ENCODE data around the gene HCN1.

The HCN1 gene

DNA sequence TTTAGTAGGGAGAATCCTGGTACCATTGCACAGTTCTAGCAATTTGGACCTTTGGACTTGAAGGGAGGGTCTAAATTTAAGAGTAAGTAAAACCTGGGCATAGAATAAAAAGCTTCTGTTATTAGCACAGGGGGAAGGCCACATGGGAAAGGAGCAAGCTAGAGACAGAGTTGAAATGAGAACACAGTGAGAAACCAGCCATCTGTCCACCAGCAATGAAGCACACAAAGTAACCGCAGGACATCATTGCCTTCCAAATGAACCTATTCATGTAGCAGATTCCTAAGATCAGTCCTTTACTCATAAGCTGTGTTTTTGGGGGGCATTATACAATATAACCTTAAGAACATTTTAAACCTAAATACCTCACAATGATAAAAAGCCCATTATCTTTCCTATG, 407.4 kb downstream of the HCN1 start:
- DNase-seq (ENCODE audit: low read depth, low spot score), result no peak

DNA sequence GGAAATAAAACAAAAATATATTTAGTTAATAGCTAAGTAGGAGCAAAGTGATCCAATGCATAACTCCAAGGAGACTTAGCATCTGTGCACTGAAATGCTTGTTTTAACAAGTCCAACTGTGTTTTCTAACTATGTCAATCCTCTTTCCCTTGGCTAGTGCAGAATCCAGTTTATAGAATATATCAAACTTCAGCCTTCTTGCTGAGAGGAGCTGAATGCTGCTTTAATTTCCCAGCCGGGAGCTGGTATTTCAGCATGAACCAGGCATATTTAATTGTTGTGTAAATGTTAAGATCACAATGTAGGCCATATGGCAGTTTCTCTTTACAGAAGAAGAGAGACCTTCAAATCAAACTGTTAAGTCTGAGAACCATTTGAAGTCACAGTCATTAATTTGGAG, 411.7 kb downstream of the HCN1 start:
- no peak for DNase-seq (ENCODE audit: low read depth, low spot score)

DNA sequence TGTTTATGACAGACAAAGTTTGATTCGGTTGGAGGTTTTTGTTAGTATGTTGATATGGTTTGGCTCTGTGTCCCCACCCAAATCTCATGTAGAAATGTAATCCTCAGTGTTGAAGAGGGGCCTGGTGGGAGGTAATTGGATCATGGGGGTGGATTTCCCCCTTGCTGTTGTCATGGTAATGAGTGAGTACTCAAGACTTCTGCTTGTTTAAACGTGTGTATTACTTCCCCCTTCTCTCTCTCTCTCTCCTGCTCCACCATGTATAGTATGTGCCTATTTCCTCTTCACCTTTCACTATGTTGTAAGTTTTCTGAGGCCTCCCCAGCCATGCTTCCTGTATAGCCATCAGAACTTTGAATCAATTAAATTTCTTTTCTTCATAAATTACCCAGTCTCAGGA, 415.1 kb downstream of the HCN1 start:
- DNase-seq (ENCODE audit: low read depth, low spot score), result no peak

DNA sequence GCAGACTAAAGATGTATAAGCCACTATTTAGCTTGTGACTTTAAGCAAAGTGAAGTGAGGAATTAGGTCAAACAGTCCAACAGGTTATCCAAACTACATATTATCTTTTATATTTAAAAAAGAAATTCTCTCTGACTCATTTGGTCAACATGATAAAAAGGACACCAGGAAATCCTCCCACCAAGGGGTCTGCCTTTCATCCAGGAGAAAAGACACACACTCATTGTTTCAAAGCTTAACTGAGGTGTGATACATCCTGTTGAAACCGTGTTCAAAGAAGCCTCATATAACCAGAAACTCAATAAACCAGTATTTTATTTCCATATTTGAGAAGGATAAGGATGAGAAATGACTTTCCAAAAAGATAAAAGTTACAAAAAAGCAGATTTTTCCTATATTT, 417.1 kb downstream of the HCN1 start:
- no peak for DNase-seq (ENCODE audit: low read depth, low spot score)

DNA sequence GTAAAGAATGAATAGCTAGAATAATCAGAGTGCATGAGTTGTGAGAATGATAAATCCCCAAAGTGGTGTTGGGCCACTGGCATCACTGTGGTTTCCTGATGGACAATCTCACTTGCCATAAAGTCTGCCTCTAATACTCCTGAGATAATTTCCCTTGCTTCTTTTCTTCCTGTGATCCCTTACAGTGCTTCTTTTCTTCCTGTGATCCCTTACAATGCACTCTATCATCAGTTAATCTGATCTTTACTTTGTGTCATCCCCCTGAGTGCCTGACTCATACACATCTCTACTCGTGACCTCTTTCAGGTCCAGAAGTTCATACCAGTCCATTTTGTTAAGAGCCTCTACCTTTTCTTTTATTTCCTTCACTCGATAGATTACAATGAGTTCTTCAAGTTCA, 418.3 kb downstream of the HCN1 start:
- no peak for DNase-seq (ENCODE audit: low read depth, low spot score)

DNA sequence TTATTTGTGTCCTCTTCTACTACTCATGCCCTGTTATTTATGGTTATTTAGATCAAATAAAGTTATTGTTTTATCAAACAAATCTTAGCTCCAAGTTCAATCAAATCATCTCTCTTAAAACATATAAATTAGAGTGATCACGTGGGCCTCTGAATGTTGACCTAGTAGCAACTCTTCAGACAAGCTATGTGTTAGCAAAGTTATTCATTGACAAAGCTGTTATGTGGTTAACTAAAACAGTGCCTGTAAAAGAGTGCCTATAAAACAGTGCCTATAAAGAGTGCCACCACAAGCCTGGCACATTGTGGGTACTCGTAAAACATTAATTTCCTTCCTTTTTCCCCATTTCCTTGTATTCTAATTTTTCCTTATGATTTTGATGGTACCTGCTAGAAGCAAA, 421.9 kb downstream of the HCN1 start:
- no peak for DNase-seq (ENCODE audit: low read depth, low spot score)

DNA sequence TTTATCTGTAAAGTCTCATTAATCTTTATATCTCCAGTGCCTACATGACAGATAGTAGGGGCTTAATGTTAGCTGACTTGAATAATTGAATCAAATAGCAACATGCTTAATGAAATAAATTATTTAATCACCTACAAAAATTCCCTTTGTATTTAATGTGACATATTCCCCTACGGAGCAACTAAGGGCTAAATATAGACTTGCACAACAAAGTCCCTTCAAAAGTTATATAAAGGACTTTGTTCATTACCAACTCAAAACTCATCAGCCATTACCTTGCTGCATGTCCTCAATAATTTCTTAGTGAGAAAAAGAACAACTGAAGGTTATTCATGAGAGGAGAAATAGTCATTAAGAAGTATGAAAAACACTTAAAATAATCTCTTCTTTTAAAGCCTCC, 424.6 kb downstream of the HCN1 start:
- DNase-seq (ENCODE audit: low read depth, low spot score), result no peak

DNA sequence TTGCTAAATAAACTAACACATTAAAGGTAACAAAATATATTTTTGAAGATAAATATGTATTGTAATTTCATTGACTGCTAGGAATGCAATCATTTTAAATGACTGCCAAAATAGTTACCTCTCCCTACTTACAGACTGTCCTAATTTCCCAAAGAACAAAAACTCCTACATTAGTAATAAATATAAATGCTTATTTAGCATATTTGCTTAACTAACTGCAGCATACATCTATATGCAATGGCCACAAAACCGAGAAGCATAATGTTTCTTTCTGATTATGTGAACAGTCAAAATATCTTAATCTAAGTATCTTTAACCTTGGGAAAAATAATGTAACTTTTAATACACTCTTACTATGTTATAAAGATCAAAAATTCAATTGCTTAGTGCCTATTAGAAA, 431.7 kb downstream of the HCN1 start:
- DNase-seq (ENCODE audit: low read depth, low spot score), result no peak

DNA sequence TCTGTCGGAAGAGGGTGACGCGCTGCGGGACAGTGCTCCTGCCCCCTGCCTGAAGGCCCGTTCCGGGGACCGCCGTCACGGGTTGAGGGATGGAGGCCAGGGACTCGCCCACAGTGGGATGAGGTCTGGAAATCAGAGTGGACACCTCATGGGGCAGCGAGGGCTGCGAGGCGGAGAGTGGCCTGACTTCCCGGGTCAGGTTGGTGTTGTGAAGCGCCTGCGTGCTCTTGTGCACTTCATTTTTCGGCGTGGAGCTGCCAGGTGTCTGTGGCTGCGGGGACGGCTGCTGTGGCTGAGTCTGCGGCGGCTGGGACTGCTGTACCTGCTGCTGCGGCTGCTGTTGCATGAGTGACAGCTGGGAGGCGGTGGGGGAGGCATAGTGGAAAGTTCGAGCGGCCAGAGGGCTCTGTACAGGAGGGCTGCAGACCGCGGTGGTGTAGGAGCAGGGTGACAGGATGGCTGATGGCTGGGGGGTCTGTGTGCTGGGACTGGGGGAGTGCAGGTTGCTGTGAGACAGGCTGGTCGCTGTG, 434.1 kb downstream of the HCN1 start:
- no peak for DNase-seq (ENCODE audit: low read depth, low spot score)

DNA sequence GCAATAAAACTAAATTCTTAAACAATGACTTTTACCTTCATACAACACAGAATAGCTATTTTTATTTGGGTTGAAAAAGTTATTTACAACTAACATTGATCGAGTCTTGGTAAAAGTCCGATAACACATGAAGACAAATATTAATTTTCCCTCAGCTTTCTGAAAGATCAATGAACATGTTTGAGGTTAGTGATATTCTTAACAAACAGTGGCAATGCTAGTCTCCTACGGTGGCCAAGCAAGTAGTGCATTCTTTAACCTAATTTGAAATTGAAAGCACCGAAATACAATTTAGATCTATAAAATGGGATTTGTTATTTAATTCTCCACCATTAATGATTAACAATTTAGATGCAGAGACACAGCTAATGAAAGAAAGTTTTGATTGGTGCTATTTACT, 435.1 kb downstream of the HCN1 start:
- DNase-seq (ENCODE audit: low read depth, low spot score), result no peak

DNA sequence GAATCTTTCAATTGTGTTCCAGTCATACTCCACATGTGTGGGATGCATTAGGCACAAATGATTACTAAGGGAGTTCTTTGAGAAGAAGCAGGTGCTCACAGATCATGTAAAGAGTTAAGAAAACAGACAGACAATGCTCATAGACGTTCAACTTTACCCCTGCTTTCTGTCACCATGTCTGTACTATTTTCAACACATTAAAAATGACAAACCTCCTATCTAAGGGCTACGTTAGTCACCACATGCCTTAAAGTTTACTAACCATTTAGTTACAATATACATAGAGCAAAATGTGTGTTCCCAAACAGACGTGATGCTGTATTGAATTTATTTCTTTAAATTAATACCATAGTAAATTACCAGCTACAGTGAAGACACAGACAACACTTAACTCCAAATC, 435.9 kb downstream of the HCN1 start:
- no peak for DNase-seq (ENCODE audit: low read depth, low spot score)

DNA sequence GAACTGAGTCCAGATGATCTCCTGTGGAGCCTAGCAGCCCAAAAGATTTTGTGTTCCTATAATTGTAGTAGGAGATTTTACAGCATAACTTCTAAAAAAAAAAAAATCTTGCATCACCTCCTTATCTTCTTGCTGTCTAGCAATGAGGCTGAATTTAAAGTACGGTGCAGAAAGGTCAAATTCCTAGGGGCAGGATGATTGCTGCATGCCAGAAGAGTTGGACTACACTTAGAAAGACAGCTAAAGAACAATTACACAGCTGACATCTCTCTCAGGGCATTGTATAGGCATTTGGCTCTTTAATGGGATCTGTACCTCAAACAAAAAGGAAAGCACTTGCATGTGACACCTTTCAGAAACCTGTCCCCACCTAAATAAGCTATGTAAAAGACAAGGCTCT, 443.2 kb downstream of the HCN1 start:
- no peak for DNase-seq (ENCODE audit: low read depth, low spot score)

DNA sequence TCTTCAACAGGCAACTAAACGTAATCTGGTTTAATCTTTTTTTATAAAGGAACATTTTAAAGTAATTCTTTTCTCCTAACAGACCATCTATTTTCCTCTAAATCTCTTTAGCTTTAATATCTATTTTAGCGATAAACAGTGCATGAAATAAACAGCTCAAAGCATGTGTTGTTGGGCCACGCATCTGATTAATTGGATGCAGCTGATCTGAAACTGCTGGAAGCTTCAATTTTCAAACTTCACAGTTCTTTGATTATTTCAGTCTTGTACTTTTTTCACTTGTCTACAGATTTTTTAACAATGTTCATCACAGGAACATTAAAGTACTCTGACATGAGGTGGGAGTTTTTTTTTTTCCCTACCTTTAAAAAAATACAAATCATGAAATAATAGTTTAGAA, 443.6 kb downstream of the HCN1 start:
- no peak for DNase-seq (ENCODE audit: low read depth, low spot score)

DNA sequence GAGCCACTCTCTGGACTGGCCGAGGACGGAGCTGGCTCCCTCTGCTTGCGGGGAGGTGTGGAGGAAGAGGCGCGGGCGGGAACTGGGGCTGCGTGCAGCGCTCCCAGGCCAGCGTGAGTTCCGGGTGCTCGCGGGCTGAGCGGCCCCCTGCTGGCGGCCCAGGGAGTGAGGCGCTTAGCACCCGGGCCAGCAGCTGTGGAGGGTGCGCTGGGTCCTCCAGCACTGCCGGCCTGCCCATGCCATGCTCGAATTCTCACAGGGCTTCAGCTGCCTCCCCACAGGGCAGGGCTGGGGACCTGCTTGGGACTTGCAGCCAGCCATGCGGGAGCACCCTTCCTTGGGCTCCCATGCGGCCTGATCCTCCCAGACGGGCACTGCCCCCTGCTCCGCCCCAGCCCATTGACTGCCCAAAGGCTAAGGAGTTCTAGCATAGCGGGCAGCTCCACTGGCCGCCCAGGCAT, 470.6 kb downstream of the HCN1 start:
- DNase-seq (ENCODE audit: low read depth, low spot score), result no peak

DNA sequence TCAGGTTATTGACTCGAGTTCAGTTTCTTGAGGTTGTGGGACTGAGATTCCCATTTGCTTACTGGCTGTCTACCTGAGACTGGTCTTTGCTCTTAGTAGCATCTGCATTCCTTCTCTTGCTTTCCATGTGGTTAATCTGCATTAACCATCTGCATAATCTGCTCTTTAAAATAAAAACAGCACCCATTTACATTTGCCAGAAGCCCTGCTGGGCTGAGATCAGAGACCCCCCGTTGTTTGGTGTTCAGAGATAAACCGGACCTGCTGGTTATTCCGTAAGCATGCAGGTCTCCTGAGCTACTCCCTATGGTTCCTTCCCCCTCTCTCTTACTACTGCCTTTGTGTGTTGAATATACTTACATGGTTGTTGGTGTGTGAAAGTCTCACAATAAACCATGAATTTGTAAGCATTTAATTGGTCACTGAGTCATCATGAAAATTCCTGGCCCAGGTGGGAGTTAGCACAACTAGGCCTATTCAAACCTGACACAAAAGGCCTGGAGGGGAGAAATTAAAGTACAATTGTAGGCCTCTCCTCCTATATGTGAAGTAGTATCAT, 490.7 kb downstream of the HCN1 start:
- no peak for DNase-seq (ENCODE audit: low read depth, low spot score)

Data from activated naive CD8-positive, alpha-beta T cell treated with anti-CD3 and anti-CD28 coated beads, Interleukin-2, amount 50 U/mL, for 16 hours (primary cell).